LNCaP clone FGC (cell line): ENCODE results near the gene NMD3.

Experiments used
- DNase-seq: peaks from one replicate; pipeline ENCODE4 v3.0.0-alpha.2; 2011; ENCODE audit warnings: low read depth
- H3K4me3 ChIP-seq: 2 replicates; pipeline ENCODE4 v1.5.1; 2011; ENCODE audit warnings: mild to moderate bottlenecking, low read depth, low read length, control low read depth
- CTCF ChIP-seq: IDR thresholded peaks from 2 replicates; pipeline ENCODE4 v1.5.1; 2012; ENCODE audit warnings: mild to moderate bottlenecking; ENCODE audit not compliant: control insufficient read depth, insufficient read depth; ENCODE audit errors: extremely low read depth

The NMD3 gene

GRCh38 chr3:161250116-161250515 is 29.0 kb downstream of the NMD3 start:
- no peak for DNase-seq
- no peak for TF ChIP-seq CTCF
- H3K4me3 ChIP-seq: no peak overlapping the region

GRCh38 chr3:161251716-161252115 is 30.6 kb downstream of the NMD3 start:
- no peak for DNase-seq
- no peak overlapping the region for H3K4me3 ChIP-seq
- TF ChIP-seq CTCF: no peak

GRCh38 chr3:161252143-161252542 is 31.0 kb downstream of the NMD3 start:
- H3K4me3 ChIP-seq: no peak overlapping the region
- no peak for TF ChIP-seq CTCF

GRCh38 chr3:161253711-161254110 is 32.6 kb downstream of the NMD3 start:
- no peak for TF ChIP-seq CTCF

More at GRCh38 chr3:161252143-161252542, 31.0 kb downstream of the NMD3 start:
- DNase-seq: no peak

GRCh38 chr3:161254861-161255260 is 33.8 kb downstream of the NMD3 start:
- no peak overlapping the region for H3K4me3 ChIP-seq
- no peak for TF ChIP-seq CTCF
- DNase-seq: no peak

More at GRCh38 chr3:161253711-161254110, 32.6 kb downstream of the NMD3 start:
- DNase-seq: no peak
- H3K4me3 ChIP-seq: no peak overlapping the region

- no peak overlapping the region for H3K4me3 ChIP-seq
- no peak for DNase-seq
- TF ChIP-seq CTCF: no peak
These were observed 41.9 kb downstream of the NMD3 start for GRCh38 chr3:161263057-161263456.

GRCh38 chr3:161264852-161265251 is 43.7 kb downstream of the NMD3 start:
- H3K4me3 ChIP-seq: no peak overlapping the region
- TF ChIP-seq CTCF: no peak
- no peak for DNase-seq
